GM06990 (cell line): Measurements from ENCODE around the gene ATRAID.

Experiments
- DNase-seq: peaks from one replicate; pipeline ENCODE4 v3.0.0-alpha.2; 2011; ENCODE audit not compliant: insufficient read length; ENCODE audit errors: extremely low read depth
- H3K27me3 ChIP-seq: replicated peaks from 2 replicates; pipeline ENCODE4 v1.6.0; 2011; ENCODE audit warnings: low read length; ENCODE audit not compliant: control insufficient read depth, insufficient read depth
- H3K36me3 ChIP-seq: 2 replicates; pipeline ENCODE4 v1.5.1; 2011; ENCODE audit warnings: low read length; ENCODE audit not compliant: control insufficient read depth, insufficient read depth
- H3K4me3 ChIP-seq: replicated peaks from 2 replicates; pipeline ENCODE4 v1.5.1; 2011; ENCODE audit warnings: low read depth, mild to moderate bottlenecking, control low read depth, low read length
- TF ChIP-seq, protein P1 (sequence below): IDR thresholded peaks from 2 replicates; pipeline ENCODE4 v1.5.1; 2011; ENCODE audit warnings: low read length, control low read depth, mild to moderate bottlenecking, inconsistent platforms; ENCODE audit not compliant: insufficient read depth, poor library complexity, severe bottlenecking

ATRAID gene

DNA sequence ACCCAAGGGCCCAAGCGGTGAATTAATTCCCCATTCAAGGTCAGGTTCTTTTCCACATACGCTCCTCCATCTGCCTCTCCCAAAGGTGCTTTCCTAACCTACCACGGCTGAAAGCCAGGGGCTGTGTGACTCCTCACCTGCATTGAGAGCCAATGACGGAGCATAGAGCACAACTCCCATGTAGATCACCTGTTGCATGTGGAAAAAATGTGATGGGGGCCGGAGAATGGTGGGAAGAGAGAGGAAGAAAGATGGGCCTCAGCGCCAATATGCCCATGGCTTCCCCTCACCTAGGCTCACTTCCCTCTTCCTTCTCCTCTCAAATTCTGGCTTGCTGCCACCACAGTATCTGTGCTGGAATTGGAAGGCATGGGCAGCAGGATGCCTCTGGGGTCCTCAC lies 5.5 kb upstream of the ATRAID start:
- H3K4me3 ChIP-seq, result no peak overlapping the region
- H3K36me3 ChIP-seq, result peaks cover 41% of the 10 kb centered on the region
- no peak for DNase-seq
- no peaks in the 10 kb centered on the region for H3K27me3 ChIP-seq
- TF ChIP-seq, protein P1, sequence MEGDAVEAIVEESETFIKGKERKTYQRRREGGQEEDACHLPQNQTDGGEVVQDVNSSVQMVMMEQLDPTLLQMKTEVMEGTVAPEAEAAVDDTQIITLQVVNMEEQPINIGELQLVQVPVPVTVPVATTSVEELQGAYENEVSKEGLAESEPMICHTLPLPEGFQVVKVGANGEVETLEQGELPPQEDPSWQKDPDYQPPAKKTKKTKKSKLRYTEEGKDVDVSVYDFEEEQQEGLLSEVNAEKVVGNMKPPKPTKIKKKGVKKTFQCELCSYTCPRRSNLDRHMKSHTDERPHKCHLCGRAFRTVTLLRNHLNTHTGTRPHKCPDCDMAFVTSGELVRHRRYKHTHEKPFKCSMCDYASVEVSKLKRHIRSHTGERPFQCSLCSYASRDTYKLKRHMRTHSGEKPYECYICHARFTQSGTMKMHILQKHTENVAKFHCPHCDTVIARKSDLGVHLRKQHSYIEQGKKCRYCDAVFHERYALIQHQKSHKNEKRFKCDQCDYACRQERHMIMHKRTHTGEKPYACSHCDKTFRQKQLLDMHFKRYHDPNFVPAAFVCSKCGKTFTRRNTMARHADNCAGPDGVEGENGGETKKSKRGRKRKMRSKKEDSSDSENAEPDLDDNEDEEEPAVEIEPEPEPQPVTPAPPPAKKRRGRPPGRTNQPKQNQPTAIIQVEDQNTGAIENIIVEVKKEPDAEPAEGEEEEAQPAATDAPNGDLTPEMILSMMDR, result no peak

DNA sequence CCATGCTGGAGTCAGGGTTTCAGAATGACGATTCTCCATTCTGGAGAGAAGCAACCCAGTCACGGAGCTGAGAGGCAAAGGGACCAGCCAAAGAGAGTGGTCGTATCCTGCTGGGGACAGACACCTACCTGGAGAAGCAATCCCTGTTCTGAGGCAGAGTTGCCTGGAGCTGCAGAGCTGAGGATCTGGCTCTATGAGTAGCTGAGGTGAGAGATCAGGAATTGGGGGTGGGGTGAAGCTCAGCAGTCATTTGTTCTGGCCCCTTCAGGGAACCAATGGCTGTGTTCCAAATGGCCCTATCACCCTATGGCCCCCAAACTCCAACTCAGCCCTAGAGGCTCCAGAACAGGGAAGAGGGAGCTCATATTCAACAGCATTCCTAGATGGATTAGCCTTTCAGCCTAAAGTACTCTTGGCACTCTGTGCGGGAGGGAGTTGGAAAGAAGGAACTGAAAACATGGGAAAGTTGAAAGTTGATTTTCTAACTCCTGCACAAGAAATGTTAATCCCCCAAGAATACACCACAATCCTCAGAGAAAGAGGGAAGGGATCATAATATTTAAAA lies 3.3 kb upstream of the ATRAID start:
- Histone ChIP-seq H3K27me3 (no peaks in the 10 kb centered on the region), H3K36me3 (peaks cover 29% of the 10 kb centered on the region), H3K4me3 (no peak overlapping the region)
- no peak for DNase-seq
- TF ChIP-seq, protein P1, result no peak

DNA sequence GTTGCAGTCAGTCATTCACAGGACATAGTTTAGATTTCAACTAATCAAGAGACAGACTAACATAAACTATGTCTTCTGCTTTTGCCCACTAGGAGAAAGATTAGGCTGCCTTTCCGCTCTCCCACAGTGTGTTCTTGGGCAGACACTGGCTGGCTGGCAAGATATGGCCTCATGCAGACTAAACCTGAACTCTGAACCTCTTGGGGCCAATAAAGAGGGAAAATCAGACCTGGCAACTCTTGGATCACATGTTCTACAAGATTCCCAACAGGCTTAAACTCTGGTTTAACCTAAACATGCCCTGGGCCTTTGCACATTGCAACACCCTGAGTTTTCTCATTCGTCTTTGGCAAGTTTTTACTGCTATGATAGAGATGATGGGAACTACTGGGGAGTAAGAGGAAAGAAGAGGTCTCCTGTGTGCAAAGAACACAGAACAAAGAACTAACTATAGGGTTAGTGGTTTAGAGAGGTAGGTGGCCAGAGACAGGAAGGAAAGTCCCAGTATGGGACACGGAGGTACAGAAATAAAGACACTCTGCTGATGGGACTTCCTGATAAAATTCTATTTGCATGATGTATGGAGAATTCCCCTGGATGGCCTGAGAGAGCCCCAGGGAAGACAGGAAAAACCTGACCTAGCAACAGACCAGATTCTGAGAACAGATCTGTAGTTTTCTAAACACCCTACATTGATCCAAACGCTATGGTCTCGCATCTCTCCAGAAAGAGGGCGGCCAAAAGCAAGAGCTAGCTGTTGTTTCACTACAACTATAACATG lies 2.0 kb upstream of the ATRAID start:
- DNase-seq, result no peak
- TF ChIP-seq, protein P1, result no peak
- Histone ChIP-seq H3K4me3 (0 out of 2 replicates have a peak overlapping the region, but pooled peaks have one; percentile 7), H3K27me3 (no peaks in the 10 kb centered on the region), H3K36me3 (peaks cover 18% of the 10 kb centered on the region)

DNA sequence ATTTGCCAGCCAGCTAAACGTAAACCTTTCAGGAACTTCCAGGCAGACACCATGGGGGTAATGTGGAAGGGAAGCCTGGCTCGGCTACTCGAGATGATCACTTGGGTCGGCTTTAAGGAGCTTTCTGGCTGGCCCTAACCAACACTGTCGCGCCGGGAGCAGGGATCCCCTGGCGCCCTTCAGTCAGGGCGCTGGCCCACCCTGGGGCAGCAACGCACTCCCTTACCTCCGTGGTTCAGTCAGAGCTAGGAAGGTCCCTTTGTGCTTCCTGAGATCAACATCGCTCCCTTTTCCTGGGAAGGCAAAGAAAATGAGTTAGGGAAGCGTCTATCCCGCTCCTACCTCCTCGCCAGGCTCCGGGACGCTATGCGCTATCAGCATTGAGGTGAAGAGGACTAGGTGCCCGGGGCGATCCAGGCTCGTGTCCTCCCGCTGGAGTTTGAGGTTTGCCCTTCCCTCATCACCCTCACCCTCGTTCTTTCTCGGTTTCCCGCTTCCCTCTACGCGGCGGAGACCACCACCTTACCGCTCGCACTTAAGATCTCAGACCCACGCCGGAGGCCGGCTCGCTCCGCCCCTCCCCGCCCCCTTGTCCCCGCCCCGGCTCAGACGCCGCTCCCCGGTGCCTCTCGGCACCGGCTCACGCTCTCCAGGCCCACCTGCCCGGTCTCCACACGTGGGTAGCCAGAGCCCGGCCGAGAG lies 449 bp upstream of the ATRAID start:
- H3K36me3 ChIP-seq, result peaks cover 10% of the 10 kb centered on the region
- H3K4me3 ChIP-seq, result peak overlapping the region; percentile 99
- no peaks in the 10 kb centered on the region for H3K27me3 ChIP-seq
- DNase-seq, result no peak
- TF ChIP-seq, protein P1, result no peak

DNA sequence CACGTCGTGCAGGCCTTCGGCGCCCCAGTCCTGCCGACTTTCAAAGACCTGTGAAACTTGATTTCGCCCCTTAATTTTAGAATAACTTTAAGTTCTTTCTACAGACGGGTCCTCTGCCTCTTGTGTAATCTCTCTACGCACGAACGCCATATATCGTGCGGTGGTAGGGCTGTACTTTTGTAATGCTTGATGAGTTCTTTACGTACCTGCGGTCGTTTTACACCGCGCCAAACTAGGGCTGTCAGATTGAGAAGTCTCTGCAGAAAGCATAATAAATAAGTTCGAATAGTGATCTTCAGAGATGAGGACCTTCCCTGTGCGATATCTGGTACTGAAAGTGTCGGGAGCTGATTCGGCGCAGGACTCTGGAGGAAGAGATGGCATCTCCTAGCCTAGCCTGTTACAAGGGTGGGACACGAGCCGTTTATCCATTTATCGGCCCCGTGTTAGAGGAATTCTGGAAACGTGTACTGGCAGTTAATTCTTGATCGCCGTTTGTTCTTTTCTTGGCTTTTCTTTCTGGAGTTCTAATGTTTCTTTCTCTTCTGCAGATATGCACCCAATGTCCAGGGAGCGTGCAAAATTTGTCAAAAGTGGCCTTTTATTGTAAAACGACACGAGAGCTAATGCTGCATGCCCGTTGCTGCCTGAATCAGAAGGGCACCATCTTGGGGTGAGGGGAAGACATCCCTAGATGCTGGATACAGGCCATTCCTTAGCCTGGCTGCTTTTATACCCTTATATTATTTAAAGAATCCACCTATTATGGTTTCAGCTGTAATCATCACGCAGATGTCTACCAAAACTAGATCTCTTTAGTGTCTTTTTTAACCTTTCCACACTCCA lies 1.0 kb downstream of the ATRAID start:
- no peaks in the 10 kb centered on the region for H3K27me3 ChIP-seq
- TF ChIP-seq, protein P1, result no peak

More for the DNA sequence above, 1.0 kb downstream of the ATRAID start:
- H3K4me3 ChIP-seq, result peak overlapping the region; percentile 99
- DNase-seq, result no peak
- peaks cover 3% of the 10 kb centered on the region for H3K36me3 ChIP-seq
